ENCODE results near the gene UTRN. TPM values are rescaled to one million over a fixed set of nuclear protein-coding genes. Genes with fewer than 3 reads are reported as not detected.

UTRN gene
- polyA plus RNA-seq, 1 donor (not counting 4 experiments of a cell fraction or from before 2014, with no cell fraction given): 23.7 TPM

DNA sequence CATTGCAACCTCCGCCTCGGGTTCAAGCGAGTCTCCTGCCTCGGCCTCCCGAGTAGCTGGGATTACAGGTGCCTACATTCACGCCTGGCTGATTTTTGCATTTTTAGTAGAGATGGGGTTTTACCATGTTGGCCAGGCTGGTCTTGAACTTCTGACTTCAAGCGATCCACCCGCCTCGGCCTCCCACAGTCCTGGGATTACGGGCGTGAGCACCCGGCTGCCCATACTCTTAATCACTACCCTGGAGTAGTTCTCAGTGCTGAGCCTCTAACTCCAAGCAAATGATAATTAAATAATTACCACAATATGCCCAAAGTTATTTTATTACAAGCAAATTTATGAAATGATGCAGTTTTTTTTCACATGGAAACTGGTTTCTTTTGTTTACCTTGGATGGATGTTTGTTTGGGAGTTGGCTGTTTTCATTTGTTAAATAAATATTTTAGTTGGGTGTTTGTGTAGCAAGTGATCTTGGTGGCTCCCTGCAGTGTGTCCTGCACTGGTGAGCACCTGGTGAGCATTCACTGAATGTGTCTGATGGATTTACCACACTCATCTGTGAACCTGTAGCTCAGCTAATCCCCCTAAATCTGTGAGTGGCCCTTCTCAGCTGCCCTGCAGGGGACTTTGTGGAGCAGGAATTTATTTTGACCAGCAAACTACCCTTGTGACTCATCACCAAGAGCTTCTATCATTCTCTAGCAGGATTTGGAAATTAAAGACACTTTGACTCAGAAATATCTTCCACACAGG lies 36.9 kb downstream of the UTRN start:
- no peak for FAIRE-seq
- no peak overlapping the region for H3K4me2 ChIP-seq (ENCODE audit: control insufficient read depth, extremely low read depth, insufficient read depth, low read depth, low read length)

DNA sequence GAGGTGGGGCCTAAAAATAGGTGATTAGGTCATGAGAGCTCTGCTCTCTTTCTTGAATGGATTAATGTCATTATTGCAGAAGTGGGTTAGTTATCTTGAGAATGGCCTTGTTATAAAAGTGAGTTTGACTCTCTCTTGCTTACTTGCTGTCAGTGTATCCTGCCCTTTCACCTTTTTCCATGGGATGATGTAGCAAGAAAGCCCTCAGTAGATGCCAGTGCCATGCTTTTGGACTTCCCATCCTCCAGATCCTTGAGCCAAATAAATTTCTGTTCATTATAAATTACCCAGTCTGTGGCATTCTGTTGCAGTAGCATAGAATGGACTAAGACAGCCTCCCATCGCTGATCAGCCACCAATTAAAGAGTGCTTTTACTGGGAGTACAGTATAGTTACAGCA lies 40.1 kb downstream of the UTRN start:
- Histone ChIP-seq H3K4me1 (ENCODE audit: control insufficient read depth, extremely low read depth, insufficient read depth, low read length) (peaks cover 20% of the 10 kb centered on the region), H3K9me1 (ENCODE audit: control insufficient read depth, extremely low read depth, insufficient read depth, low read length) (peaks cover 3% of the 10 kb centered on the region), H3K4me2 (ENCODE audit: control insufficient read depth, extremely low read depth, insufficient read depth, low read depth, low read length) (no peak overlapping the region), H3K9me3 (ENCODE audit: control insufficient read depth, low read depth, low read length) (no peaks in the 10 kb centered on the region), H4K20me1 (ENCODE audit: control insufficient read depth, extremely low read depth, insufficient read depth, low read length) (no peaks in the 10 kb centered on the region), H3K4me3 (ENCODE audit: control insufficient read depth in 2 of 3, extremely low read depth in 1 of 3, insufficient read depth in 2 of 3, low read depth in 1 of 3, low read length in 3 of 3) (no peak overlapping the region), H3K79me2 (ENCODE audit: control insufficient read depth, insufficient read depth, low read length) (no peaks in the 10 kb centered on the region), H2AFZ (ENCODE audit: control insufficient read depth, low read length) (no peak overlapping the region), H3K27me3 (ENCODE audit: control insufficient read depth, extremely low read depth, insufficient read depth, low read length) (no peaks in the 10 kb centered on the region), H3K9ac (ENCODE audit: control insufficient read depth, extremely low read depth, insufficient read depth, low read length) (no peak overlapping the region), H3K27ac (ENCODE audit: control insufficient read depth, insufficient read depth, low read length) (no peak overlapping the region), H3K36me3 (ENCODE audit: control insufficient read depth in 2 of 2, extremely low read depth in 1 of 2, insufficient read depth in 2 of 2, low read length in 2 of 2) (no peaks in the 10 kb centered on the region)
- dilution Hi-C loops (cut with MboI; ENCODE audit: extremely low pct_ligation_motif_present, low sequenced_read_pairs): no loop called here
- DNase-seq (ENCODE audit: low read depth, low spot score) (no peak), FAIRE-seq (no peak)
- TF ChIP-seq CTCF (optimal IDR thresholded peaks at IDR 0.05 in 1 of 3, IDR thresholded peaks at IDR 0.05 in 1 of 3, conservative IDR thresholded peaks at IDR 0.05 in 1 of 3; ENCODE audit: extremely low read depth in 1 of 3, insufficient read depth in 2 of 3, low read length in 3 of 3): no peak

More for the DNA sequence above, 36.9 kb downstream of the UTRN start:
- Histone ChIP-seq H3K4me1 (ENCODE audit: control insufficient read depth, extremely low read depth, insufficient read depth, low read length) (peaks cover 5% of the 10 kb centered on the region), H4K20me1 (ENCODE audit: control insufficient read depth, extremely low read depth, insufficient read depth, low read length) (no peaks in the 10 kb centered on the region), H3K4me3 (ENCODE audit: control insufficient read depth in 2 of 3, extremely low read depth in 1 of 3, insufficient read depth in 2 of 3, low read depth in 1 of 3, low read length in 3 of 3) (no peak overlapping the region), H3K9me3 (ENCODE audit: control insufficient read depth, low read depth, low read length) (no peaks in the 10 kb centered on the region), H3K79me2 (ENCODE audit: control insufficient read depth, insufficient read depth, low read length) (no peaks in the 10 kb centered on the region), H2AFZ (ENCODE audit: control insufficient read depth, low read length) (no peak overlapping the region), H3K27me3 (ENCODE audit: control insufficient read depth, extremely low read depth, insufficient read depth, low read length) (no peaks in the 10 kb centered on the region), H3K36me3 (ENCODE audit: control insufficient read depth in 2 of 2, extremely low read depth in 1 of 2, insufficient read depth in 2 of 2, low read length in 2 of 2) (no peaks in the 10 kb centered on the region), H3K27ac (ENCODE audit: control insufficient read depth, insufficient read depth, low read length) (no peak overlapping the region), H3K9ac (ENCODE audit: control insufficient read depth, extremely low read depth, insufficient read depth, low read length) (no peak overlapping the region), H3K9me1 (ENCODE audit: control insufficient read depth, extremely low read depth, insufficient read depth, low read length) (no peaks in the 10 kb centered on the region)
- dilution Hi-C loops (cut with MboI; ENCODE audit: extremely low pct_ligation_motif_present, low sequenced_read_pairs): no loop called here
- TF ChIP-seq EZH2 (IDR thresholded peaks at IDR 0.05; ENCODE audit: low read length) (no peak), CTCF (optimal IDR thresholded peaks at IDR 0.05 in 1 of 3, IDR thresholded peaks at IDR 0.05 in 1 of 3, conservative IDR thresholded peaks at IDR 0.05 in 1 of 3; ENCODE audit: extremely low read depth in 1 of 3, insufficient read depth in 2 of 3, low read length in 3 of 3) (no peak)
- no peak for DNase-seq (ENCODE audit: low read depth, low spot score)
